Measurements from ENCODE around the gene RELT. TPM values are rescaled to one million over a fixed set of nuclear protein-coding genes. Genes with fewer than 3 reads are reported as not detected.
"Not testable (repeated sequence)": the region's sequence is repeated elsewhere in the genome, so short reads cannot be mapped to it uniquely, and the experiment has no call there.

RELT gene
- total and polyA plus RNA-seq, 10 donors = 13.5 to 79.8 (median 39.5) TPM

- Histone ChIP-seq H3K27me3 (replicated peaks in 1 of 7) (no peaks in the 10 kb centered on the region), H3K36me3 (peaks cover 0 to 12% (median 0%) of the 10 kb centered on the region in 6 donors), H3K4me1 (peaks cover 0 to 9% (median 2%) of the 10 kb centered on the region in 6 donors), H3K27ac (no peak overlapping the region), H3K4me3 (no peak overlapping the region), H3K9me3 (no peaks in the 10 kb centered on the region)
- TF ChIP-seq CTCF (IDR thresholded peaks at IDR 0.05 in 8 of 11, conservative IDR thresholded peaks at IDR 0.05 in 3 of 11) (no peak), POLR2AphosphoS5 (IDR thresholded peaks at IDR 0.05) (no peak), POLR2A (IDR thresholded peaks at IDR 0.05) (no peak)
- 87 to 95% (median 94%) methylated on average over 5 of the region's 5 CpGs for WGBS, 5 donors
- intact Hi-C loops (cut with DNase I; ENCODE audit: low total_unique reads) = no loop called here
- DNase-seq = no peak
These were observed 55.2 kb downstream of the RELT start for GRCh38 chr11:73431396-73431795.

- DNase-seq; H3K4me1 ChIP-seq; H3K9me3 ChIP-seq; H3K36me3 ChIP-seq; H3K4me3 ChIP-seq; H3K27me3 ChIP-seq (replicated peaks in 1 of 7); intact Hi-C loops (cut with DNase I; ENCODE audit: low total_unique reads); H3K27ac ChIP-seq: not testable (repeated sequence)
- WGBS, 5 donors = 89 to 100% (median 95%) methylated on average over 4 of the region's 4 CpGs
These were observed 60.7 kb downstream of the RELT start for GRCh38 chr11:73436859-73437258.

GRCh38 chr11:73439002-73439843 lies 63.0 kb downstream of the RELT start:
- WGBS, 5 donors = 92 to 96% (median 94%) methylated on average over 5 of the region's 5 CpGs

GRCh38 chr11:73445980-73446379 lies 69.8 kb downstream of the RELT start:
- peaks cover 0 to 12% (median 0%) of the 10 kb centered on the region in 6 donors for H3K4me1 ChIP-seq
- intact Hi-C loops (cut with DNase I; ENCODE audit: low total_unique reads) = no loop called here
- no peaks in the 10 kb centered on the region for H3K9me3 ChIP-seq
- TF ChIP-seq CTCF (IDR thresholded peaks at IDR 0.05 in 8 of 11, conservative IDR thresholded peaks at IDR 0.05 in 3 of 11) (no peak), POLR2AphosphoS5 (IDR thresholded peaks at IDR 0.05) (no peak), POLR2A (IDR thresholded peaks at IDR 0.05) (no peak)
- H3K36me3 ChIP-seq = peaks cover 0 to 5% (median 0%) of the 10 kb centered on the region in 6 donors
- no peak for DNase-seq
- H3K27ac ChIP-seq = no peak overlapping the region
- no peaks in the 10 kb centered on the region for H3K27me3 ChIP-seq (replicated peaks in 1 of 7)
- no peak overlapping the region for H3K4me3 ChIP-seq

More at GRCh38 chr11:73439002-73439843, 63.0 kb downstream of the RELT start:
- DNase-seq = no peak
- H3K27ac ChIP-seq = no peak overlapping the region
- no peaks in the 10 kb centered on the region for H3K9me3 ChIP-seq
- no peak overlapping the region for H3K4me3 ChIP-seq
- no peak for TF ChIP-seq POLR2A (IDR thresholded peaks at IDR 0.05)
- no peak for TF ChIP-seq POLR2AphosphoS5 (IDR thresholded peaks at IDR 0.05)
- no peak for TF ChIP-seq CTCF (IDR thresholded peaks at IDR 0.05 in 8 of 11, conservative IDR thresholded peaks at IDR 0.05 in 3 of 11)
- H3K4me1 ChIP-seq = no peaks in the 10 kb centered on the region
- no peaks in the 10 kb centered on the region for H3K36me3 ChIP-seq
- intact Hi-C loops (cut with DNase I; ENCODE audit: low total_unique reads) = no loop called here
- H3K27me3 ChIP-seq (replicated peaks in 1 of 7) = no peaks in the 10 kb centered on the region

Measured in spleen (tissue), 11 donors.